Mesenteric fat pad (tissue), 1 donor: ENCODE results near the gene CD48. TPM values are rescaled to one million over a fixed set of nuclear protein-coding genes. Genes with fewer than 3 reads are reported as not detected.

Experiments
- DNase-seq: peaks from one replicate; pipeline ENCODE4 v3.0.0-alpha.2; 2020; ENCODE audit warnings: low spot score
- total RNA-seq: library from RNA; stranded (reverse); fragmentation: NEBNext Ultra II Directional; extraction: Animal tissue kit (Norgen Biotek cat#: 25700); gene quantifications from one replicate; pipeline ENCODE4 v1.2.1, GENCODE V29; 2021
- donor health status: DM: yes; HTN: yes; CAD: no.

CD48 gene
- total RNA-seq, 1 donor from 2014 or later = 5.3 TPM

DNA sequence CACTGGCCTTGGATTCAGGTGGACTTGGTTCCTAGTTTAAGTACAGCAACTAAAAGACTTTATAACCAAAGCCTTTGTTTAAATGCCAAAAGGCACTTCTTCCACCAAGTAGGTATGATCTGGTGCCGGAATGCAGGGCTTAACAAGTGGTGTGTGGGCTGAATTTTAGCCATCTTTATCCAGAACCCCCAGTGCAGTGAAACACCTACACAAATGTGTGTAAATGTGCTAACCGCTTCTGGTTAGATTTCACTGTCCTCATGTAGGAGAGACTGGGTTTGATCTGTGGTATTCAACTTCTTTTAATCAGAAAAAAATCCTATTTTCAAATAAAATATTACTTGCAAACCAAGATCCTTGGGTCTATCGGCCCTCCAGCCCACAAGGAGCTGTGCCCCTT lies 75.1 kb downstream of the CD48 start:
- no peak for DNase-seq

DNA sequence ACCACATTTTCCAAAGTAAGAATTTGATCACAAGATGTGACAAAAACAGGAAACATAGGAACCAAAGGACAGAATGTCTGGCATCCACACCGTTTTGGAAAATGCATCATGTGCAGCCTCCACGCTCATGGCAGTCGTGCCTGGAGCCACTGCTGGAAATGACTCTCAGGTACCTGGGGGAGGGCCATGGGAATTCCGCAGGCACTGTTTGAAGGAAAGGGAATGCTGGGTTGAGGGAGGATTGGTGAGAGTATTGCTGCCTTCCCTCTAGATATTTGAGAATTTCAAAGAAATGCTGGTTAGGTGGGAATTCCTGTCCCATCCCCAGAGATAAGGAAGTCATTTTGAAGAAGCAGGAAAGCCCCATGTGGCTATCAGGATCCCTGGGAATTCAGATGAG lies 75.5 kb downstream of the CD48 start:
- no peak for DNase-seq

DNA sequence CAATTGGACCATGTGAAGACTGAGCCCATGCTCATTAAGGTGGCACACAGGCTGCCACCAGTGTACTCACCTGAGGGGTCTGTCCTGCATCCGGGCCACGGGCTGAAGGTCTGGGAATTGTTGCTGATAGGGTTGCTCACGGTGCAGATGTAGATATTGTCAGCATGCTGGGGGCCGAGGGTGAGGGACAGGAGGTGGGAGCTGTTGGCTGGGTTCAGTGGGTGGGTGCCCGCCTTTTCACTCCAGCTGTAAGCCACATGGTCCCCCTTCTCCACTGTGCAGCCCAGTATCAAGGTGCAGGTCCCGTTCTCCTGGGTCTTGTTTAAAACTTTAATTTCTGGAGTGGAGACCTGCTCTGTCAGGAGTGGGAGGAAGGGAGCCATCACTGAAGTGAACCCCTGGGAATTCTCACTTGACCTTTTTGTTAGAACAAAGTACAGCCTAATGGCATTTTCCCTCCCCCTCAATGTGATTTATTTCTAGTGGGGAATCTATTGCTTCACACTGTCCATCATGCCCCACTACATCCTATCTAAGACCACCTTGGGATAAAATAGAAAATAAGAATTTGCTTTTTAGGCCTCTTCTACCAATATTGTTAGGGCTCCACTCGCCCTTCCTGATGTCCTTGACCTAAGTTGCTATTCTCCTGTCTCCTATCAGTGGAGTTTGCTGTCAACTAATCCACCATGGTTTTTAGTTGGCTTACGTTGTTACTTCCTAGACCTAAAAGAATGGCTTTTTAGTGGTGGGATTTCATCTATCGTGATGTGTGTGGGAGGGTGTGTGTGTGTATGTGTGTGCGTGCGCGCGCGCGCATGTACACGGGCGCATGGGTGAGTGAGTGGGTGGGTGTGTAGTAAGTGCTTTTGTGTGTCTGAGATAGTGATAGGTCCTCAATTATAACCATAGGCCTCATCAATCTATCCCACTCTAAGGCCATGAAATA lies 76.8 kb downstream of the CD48 start:
- no peak for DNase-seq

DNA sequence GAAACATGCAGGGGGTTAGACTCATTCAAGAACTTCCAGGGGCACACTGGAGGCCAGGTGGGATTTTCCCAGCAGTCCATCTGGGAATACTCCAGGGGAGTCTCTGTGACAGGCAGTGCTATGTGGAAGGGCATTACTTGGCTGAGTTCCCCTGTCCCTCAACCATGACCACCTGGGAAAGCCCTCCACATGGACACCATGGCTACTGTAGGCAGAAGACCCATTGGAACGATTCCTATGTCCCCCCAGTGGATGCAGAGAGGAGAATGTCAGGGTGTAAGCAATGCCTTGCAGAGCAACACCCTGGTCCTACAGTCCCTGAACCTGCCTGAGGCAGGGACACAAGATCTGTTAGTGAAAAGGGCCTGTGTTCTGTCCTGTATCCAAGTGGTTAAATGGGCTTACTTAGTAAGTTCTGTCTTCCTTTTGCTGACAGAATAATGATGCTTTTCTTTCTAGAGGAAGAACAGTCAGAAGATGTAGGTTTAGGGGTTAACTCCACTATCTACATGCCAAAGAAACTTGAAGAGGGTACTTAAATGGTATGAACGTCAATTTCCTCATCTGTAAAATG lies 78.2 kb downstream of the CD48 start:
- no peak for DNase-seq

DNA sequence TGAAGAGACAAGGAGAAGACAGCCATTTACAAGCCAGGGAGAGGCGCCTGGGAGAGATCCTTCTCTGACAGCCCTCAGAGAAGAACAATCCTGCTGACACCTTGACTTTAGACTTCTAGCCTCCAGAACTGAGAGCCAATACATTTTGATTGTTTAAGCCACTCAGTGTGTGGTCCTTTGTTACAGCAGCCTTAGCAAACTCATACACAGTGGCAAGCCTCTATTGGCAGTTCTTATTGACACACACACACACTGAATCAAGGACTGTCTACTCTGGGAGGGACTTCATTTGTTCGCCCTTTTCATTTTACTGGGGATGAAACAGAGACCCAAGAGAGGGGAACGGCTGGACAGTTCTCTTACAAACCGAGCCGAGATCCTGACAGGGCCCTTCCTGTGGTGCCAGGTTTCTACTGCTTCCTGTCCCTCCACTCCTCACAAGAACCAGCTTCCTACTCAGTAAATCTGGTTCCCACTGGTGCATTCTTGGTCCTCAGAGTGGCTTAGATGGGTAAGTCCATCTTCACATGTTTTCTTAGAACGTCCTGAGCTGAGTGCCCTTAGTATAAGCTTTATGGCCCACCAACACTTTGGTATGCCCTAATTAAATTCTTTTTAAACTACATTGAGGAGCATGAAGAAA lies 79.5 kb downstream of the CD48 start:
- no peak for DNase-seq

DNA sequence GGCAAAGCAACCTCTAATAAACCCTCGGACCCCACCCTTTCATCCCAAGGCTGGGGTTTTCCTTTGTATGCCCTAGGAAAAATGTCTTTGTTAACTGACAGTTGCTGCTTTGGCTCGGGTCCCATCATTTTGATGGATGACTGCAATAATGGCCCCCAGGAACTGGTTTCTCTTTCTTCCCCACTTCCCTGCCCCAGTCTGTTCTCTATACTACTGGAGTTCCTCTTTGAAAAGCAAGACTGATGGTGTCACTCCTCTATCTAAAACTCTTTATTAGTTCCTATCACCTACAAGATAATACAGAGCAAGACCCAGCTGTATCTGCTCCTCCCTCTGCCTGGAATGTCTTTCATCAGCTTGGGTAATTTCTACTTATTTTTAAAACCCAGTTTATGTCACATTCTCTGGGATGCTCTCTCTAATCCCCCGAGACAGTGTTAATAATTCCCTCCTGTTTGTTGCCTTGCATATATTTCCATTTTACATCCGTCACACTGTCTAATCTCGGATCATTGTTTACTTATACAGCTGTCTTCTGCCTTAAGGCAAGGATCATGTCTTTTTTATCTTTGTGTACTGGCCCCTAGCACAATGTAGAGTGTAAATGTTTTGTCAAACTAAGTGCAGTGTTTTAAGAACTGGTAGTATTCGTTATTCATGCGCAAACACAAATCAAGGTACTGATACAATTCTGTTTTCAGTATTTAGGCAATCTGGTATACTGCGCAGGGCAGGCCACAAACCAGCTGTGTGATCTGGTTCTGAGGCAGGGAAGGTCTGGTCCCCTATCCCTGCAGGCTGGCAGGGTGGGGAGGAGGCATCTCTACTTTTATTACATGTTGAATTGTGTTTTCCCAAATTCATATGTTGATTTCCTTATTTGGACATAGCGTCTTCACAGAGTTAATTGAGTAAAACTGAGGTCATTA lies 80.8 kb downstream of the CD48 start:
- no peak for DNase-seq

DNA sequence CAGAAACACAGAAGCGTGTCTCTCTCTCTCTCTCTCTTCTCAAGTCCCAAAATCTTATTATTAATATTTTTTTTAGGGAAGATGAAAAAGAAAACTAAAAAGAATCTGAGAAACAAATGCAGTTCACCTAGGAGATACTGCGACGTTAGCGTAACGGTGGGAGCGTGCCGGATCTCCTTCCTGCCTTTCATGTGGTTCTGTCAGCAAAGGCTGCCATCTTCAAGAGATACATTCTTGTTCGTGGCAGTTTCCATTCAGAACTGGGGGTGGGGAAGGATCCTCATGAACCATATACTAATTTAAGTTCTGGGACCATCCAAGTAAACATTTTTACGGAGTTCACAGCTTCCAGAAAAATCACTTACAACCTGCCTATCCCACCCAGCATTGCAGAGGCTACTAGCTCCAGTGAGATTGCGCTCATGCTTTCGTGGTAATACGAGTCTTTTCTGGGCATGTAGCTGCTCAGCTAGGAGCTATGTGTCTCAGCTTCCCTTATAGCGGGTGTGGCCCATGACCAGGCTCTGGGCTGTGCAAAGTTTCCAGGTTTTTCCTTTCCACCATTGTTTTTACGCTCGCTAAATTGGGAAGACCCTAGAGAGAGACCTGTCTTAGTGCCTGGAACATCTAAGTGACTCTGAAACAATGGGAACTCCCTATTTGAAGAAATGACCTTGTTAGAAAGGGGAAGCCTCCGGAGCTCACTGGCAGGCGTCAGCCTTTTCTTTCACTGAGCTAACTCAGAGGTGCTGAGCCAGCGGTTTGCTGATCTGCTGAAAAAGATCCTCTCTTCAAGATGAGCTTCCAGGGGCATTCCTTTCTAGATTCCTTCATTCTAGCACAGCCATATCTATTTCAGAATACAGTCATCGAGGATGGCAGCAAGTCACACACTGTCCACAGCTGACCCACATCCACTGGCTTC lies 82.1 kb downstream of the CD48 start:
- DNase-seq = no peak

DNA sequence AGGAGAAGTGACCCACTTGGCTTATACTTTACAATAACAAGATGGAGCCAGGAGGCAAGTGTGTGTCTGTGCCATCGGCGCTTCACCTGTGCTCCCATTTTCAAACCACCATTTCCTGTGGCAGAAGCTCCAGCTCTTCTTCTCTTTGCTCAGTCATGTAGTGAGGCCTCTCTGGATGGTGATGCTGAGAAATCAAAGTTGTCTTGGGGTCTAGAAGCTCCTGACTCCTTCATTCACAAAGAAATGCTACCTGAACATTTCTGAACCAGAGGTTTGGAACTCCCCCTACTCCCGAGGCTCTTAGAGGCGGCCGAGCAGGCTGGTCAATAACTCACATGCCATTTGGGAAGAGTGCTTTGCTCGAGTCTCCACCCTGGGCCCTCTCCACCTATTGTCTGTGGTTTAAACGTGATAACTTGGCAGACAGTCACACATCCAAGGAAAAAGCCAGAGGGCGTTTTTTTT lies 82.8 kb downstream of the CD48 start:
- no peak for DNase-seq

Other genes starting within 250 kb of the CD48 start
- 1.2 TPM for gene SLAMF6, start 188.6 kb downstream of the CD48 start, total RNA-seq
- gene CD84, start 132.3 kb downstream of the CD48 start, total RNA-seq = 17.1 TPM
- gene SLAMF1, start 64.8 kb downstream of the CD48 start, total RNA-seq = 0.84 TPM
- gene SLAMF7, start 27.4 kb upstream of the CD48 start, total RNA-seq = 0.64 TPM
- 0.64 TPM for gene LY9, start 84.4 kb upstream of the CD48 start, total RNA-seq
- 0.39 TPM for gene CD244, start 151.1 kb upstream of the CD48 start, total RNA-seq
- gene ITLN1, start 173.4 kb upstream of the CD48 start, total RNA-seq = 0.48 TPM
- not detected for gene ITLN2, start 243.0 kb upstream of the CD48 start, total RNA-seq